ENCODE results near the gene REXO2. TPM values are rescaled to one million over a fixed set of nuclear protein-coding genes. Genes with fewer than 3 reads are reported as not detected.

The REXO2 gene
- total and polyA plus RNA-seq, 2 of the 13 experiments (the other 11 are each of a cell fraction or from before 2014, with no cell fraction given), result 95.6 to 104 TPM

- TF ChIP-seq SP2 (CRISPR knock-in tag; IDR thresholded peaks at IDR 0.05), result no peak
- TF ChIP-seq ZNF607 (CRISPR knock-in tag; IDR thresholded peaks at IDR 0.05; ENCODE audit: borderline replicate concordance), result no peak
- TF ChIP-seq, protein P1, sequence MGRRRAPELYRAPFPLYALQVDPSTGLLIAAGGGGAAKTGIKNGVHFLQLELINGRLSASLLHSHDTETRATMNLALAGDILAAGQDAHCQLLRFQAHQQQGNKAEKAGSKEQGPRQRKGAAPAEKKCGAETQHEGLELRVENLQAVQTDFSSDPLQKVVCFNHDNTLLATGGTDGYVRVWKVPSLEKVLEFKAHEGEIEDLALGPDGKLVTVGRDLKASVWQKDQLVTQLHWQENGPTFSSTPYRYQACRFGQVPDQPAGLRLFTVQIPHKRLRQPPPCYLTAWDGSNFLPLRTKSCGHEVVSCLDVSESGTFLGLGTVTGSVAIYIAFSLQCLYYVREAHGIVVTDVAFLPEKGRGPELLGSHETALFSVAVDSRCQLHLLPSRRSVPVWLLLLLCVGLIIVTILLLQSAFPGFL (CRISPR knock-in tag; IDR thresholded peaks at IDR 0.05), result no peak
- no peak for TF ChIP-seq MED8 (CRISPR knock-in tag; IDR thresholded peaks at IDR 0.05; ENCODE audit: insufficient replicate concordance)
- TF ChIP-seq ZNF660 (CRISPR knock-in tag; IDR thresholded peaks at IDR 0.05; ENCODE audit: borderline replicate concordance, low read depth), result no peak
- TF ChIP-seq ZFAT (CRISPR knock-in tag; conservative IDR thresholded peaks at IDR 0.05), result no peak
- TF ChIP-seq YEATS4 (CRISPR knock-in tag; IDR thresholded peaks at IDR 0.05; ENCODE audit: borderline replicate concordance), result no peak
- no peak for TF ChIP-seq SIN3A (IDR thresholded peaks at IDR 0.05; ENCODE audit: borderline replicate concordance, low read depth, low read length)
- TF ChIP-seq, protein P2, sequence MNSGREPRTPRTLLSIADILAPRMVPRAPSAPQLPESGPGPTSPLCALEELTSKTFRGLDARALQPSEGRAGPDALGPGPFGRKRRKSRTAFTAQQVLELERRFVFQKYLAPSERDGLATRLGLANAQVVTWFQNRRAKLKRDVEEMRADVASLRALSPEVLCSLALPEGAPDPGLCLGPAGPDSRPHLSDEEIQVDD (CRISPR knock-in tag; IDR thresholded peaks at IDR 0.05; ENCODE audit: borderline replicate concordance), result no peak
- TF ChIP-seq KMT2B (CRISPR knock-in tag; IDR thresholded peaks at IDR 0.05), result no peak
- TF ChIP-seq WIZ (CRISPR knock-in tag; IDR thresholded peaks at IDR 0.05), result no peak
- TF ChIP-seq ADNP (CRISPR knock-in tag; IDR thresholded peaks at IDR 0.05), result no peak
- no peak for TF ChIP-seq ZNF180 (CRISPR knock-in tag; IDR thresholded peaks at IDR 0.05; ENCODE audit: borderline replicate concordance, low read depth)
- TF ChIP-seq NFRKB (IDR thresholded peaks at IDR 0.05), result no peak
- no peak for TF ChIP-seq ZBTB38 (CRISPR knock-in tag; IDR thresholded peaks at IDR 0.05)
- no peak for TF ChIP-seq TAF1 (CRISPR knock-in tag; IDR thresholded peaks at IDR 0.05)
- ChIA-PET CTCF (ENCODE audit: low intra/inter-chr PET ratio, low total read pairs) (no interaction called here), POLR2A (no interaction called here)
- no TSS peak for BruUV-seq (replicated peaks)
- H3K4me3 ChIP-seq (replicated peaks in 1 of 3; ENCODE audit: insufficient read depth in 1 of 3, low read depth in 2 of 3, low read length in 3 of 3), result no peak overlapping the region
- no peaks in the 10 kb centered on the region for H3K9me3 ChIP-seq (ENCODE audit: low read length)
- FAIRE-seq, result no peak
- peaks cover 12 to 40% of the 10 kb centered on the region in 2 experiments; a peak in 4 of 5 replicates for H3K36me3 ChIP-seq (replicated peaks in 1 of 2; ENCODE audit: control insufficient read depth in 1 of 2, insufficient read depth in 2 of 2, low read length in 2 of 2)
- H3K79me2 ChIP-seq (ENCODE audit: insufficient read depth, low read length), result peaks cover 17% of the 10 kb centered on the region
- H3K27ac ChIP-seq (ENCODE audit: extremely low read length, insufficient read depth, low read length), result no peak overlapping the region
- H3K4me1 ChIP-seq (ENCODE audit: insufficient read depth, low read length), result peaks cover 8% of the 10 kb centered on the region
- in situ Hi-C loops (cut with HindIII; ENCODE audit: extremely low pct_ligation_motif_present, low pct_unique_long_range_greater_than_20kb), result no loop called here
- no peak for ATAC-seq
- no peak for DNase-seq (ENCODE audit: low spot score)
- no peak overlapping the region for H3K4me2 ChIP-seq (ENCODE audit: low read depth, low read length)
- no peaks in the 10 kb centered on the region for H3K27me3 ChIP-seq (ENCODE audit: control insufficient read depth in 1 of 2, insufficient read depth in 2 of 2, low read length in 2 of 2)
- H3K9ac ChIP-seq (ENCODE audit: insufficient read depth, low read depth, low read length), result no peak overlapping the region
- WGBS (ENCODE audit: low lambda C conversion rate), result 98% methylated on average over 2 of the region's 2 CpGs
- intact Hi-C loops (cut with micrococcal nuclease; ENCODE audit: unreplicated experiment), result no loop called here
- H2AFZ ChIP-seq (ENCODE audit: low read length), result no peak overlapping the region
- no peaks in the 10 kb centered on the region for H4K20me1 ChIP-seq (ENCODE audit: insufficient read depth, low read length)
Observed at GRCh38 chr11:114447444-114447843, 8.2 kb downstream of the REXO2 start.

Data from HepG2 (cell line).